ENCODE data around the gene NBAS. TPM values are rescaled to one million over a fixed set of nuclear protein-coding genes. Genes with fewer than 3 reads are reported as not detected.

NBAS gene
- total and polyA plus RNA-seq, 2 donors: 26.0 to 118 TPM

- no peak overlapping the region for H3K27ac ChIP-seq (ENCODE audit: low read depth)
- H3K36me3 ChIP-seq (ENCODE audit: insufficient read depth): peaks cover 9% of the 10 kb centered on the region
- no peaks in the 10 kb centered on the region for H3K4me1 ChIP-seq (ENCODE audit: insufficient read depth)
- WGBS: 89% methylated on average over 2 of the region's 2 CpGs
- DNase-seq (ENCODE audit: extremely low spot score): no peak
- no peak overlapping the region for H3K4me3 ChIP-seq (ENCODE audit: low read depth, low read length)
Observed at GRCh38 chr2:15596350-15596749, 35.2 kb upstream of the NBAS start.

- H3K36me3 ChIP-seq (ENCODE audit: insufficient read depth): peaks cover 7% of the 10 kb centered on the region
- DNase-seq (ENCODE audit: extremely low spot score): no peak
- H3K4me3 ChIP-seq (ENCODE audit: low read depth, low read length): no peak overlapping the region
- no peak overlapping the region for H3K27ac ChIP-seq (ENCODE audit: low read depth)
- H3K4me1 ChIP-seq (ENCODE audit: insufficient read depth): no peaks in the 10 kb centered on the region
- WGBS: 97% methylated on average over 4 of the region's 4 CpGs
Observed at GRCh38 chr2:15595936-15596335, 34.8 kb upstream of the NBAS start.

- 97% methylated on average over 6 of the region's 6 CpGs for WGBS
- Histone ChIP-seq H3K4me1 (ENCODE audit: insufficient read depth) (no peaks in the 10 kb centered on the region), H3K27ac (ENCODE audit: low read depth) (no peak overlapping the region), H3K36me3 (ENCODE audit: insufficient read depth) (peaks cover 7% of the 10 kb centered on the region), H3K4me3 (ENCODE audit: low read depth, low read length) (no peak overlapping the region)
- DNase-seq (ENCODE audit: extremely low spot score): no peak
Observed at GRCh38 chr2:15595342-15595905, 34.3 kb upstream of the NBAS start.

GRCh38 chr2:15594291-15595256, 33.4 kb upstream of the NBAS start:
- Histone ChIP-seq H3K36me3 (ENCODE audit: insufficient read depth) (peaks cover 7% of the 10 kb centered on the region), H3K4me3 (ENCODE audit: low read depth, low read length) (no peak overlapping the region), H3K27ac (ENCODE audit: low read depth) (no peak overlapping the region), H3K4me1 (ENCODE audit: insufficient read depth) (no peaks in the 10 kb centered on the region)
- 63% methylated on average over 5 of the region's 5 CpGs for WGBS
- DNase-seq (ENCODE audit: extremely low spot score): no peak

- no peak overlapping the region for H3K27ac ChIP-seq (ENCODE audit: low read depth)
- peaks cover 7% of the 10 kb centered on the region for H3K36me3 ChIP-seq (ENCODE audit: insufficient read depth)
- no peaks in the 10 kb centered on the region for H3K4me1 ChIP-seq (ENCODE audit: insufficient read depth)
- WGBS: 89% methylated on average over 3 of the region's 3 CpGs
- no peak for DNase-seq (ENCODE audit: extremely low spot score)
- no peak overlapping the region for H3K4me3 ChIP-seq (ENCODE audit: low read depth, low read length)
Observed at GRCh38 chr2:15593327-15593705, 32.2 kb upstream of the NBAS start.

- Histone ChIP-seq H3K27ac (ENCODE audit: low read depth) (peak within 1 kb of the TSS; percentile 73), H3K4me1 (ENCODE audit: insufficient read depth) (no peaks in the 10 kb centered on the region), H3K36me3 (ENCODE audit: insufficient read depth) (peaks cover 6% of the 10 kb centered on the region), H3K4me3 (ENCODE audit: low read depth, low read length) (peak within 1 kb of the TSS; percentile 74)
- WGBS: under 1% methylated on average over 68 of the region's 68 CpGs
- DNase-seq (ENCODE audit: extremely low spot score): peak; percentile 50
Observed at GRCh38 chr2:15591692-15592463, 30.7 kb upstream of the NBAS start, which contains the start of gene DDX1. TSS of gene DDX1 (plus strand) at chr2:15591868. CDS start at chr2:15591934, 66 bp downstream.

GRCh38 chr2:15591373-15591691, 30.2 kb upstream of the NBAS start:
- no peak for DNase-seq (ENCODE audit: extremely low spot score)
- Histone ChIP-seq H3K36me3 (ENCODE audit: insufficient read depth) (peaks cover 4% of the 10 kb centered on the region), H3K4me1 (ENCODE audit: insufficient read depth) (no peaks in the 10 kb centered on the region), H3K4me3 (ENCODE audit: low read depth, low read length) (peak overlapping the region; percentile 74), H3K27ac (ENCODE audit: low read depth) (no peak overlapping the region)
- 18% methylated on average over 7 of the region's 7 CpGs for WGBS

GRCh38 chr2:15588329-15588919, 27.3 kb upstream of the NBAS start:
- Histone ChIP-seq H3K27ac (ENCODE audit: low read depth) (no peak overlapping the region), H3K36me3 (ENCODE audit: insufficient read depth) (no peaks in the 10 kb centered on the region), H3K4me1 (ENCODE audit: insufficient read depth) (no peaks in the 10 kb centered on the region), H3K4me3 (ENCODE audit: low read depth, low read length) (no peak overlapping the region)
- DNase-seq (ENCODE audit: extremely low spot score): no peak
- 27% methylated on average over 4 of the region's 4 CpGs for WGBS

- Histone ChIP-seq H3K27ac (ENCODE audit: low read depth) (no peak overlapping the region), H3K4me1 (ENCODE audit: insufficient read depth) (no peaks in the 10 kb centered on the region), H3K4me3 (ENCODE audit: low read depth, low read length) (no peak overlapping the region), H3K36me3 (ENCODE audit: insufficient read depth) (no peaks in the 10 kb centered on the region)
- no peak for DNase-seq (ENCODE audit: extremely low spot score)
- WGBS: 83% methylated on average over 2 of the region's 2 CpGs
Observed at GRCh38 chr2:15584767-15585469, 23.8 kb upstream of the NBAS start.

GRCh38 chr2:15584316-15584715, 23.2 kb upstream of the NBAS start:
- Histone ChIP-seq H3K4me3 (ENCODE audit: low read depth, low read length) (no peak overlapping the region), H3K36me3 (ENCODE audit: insufficient read depth) (no peaks in the 10 kb centered on the region)
- no peak for DNase-seq (ENCODE audit: extremely low spot score)

GRCh38 chr2:15583826-15584225, 22.7 kb upstream of the NBAS start:
- Histone ChIP-seq H3K36me3 (ENCODE audit: insufficient read depth) (no peaks in the 10 kb centered on the region), H3K4me3 (ENCODE audit: low read depth, low read length) (no peak overlapping the region), H3K27ac (ENCODE audit: low read depth) (no peak overlapping the region), H3K4me1 (ENCODE audit: insufficient read depth) (no peaks in the 10 kb centered on the region)
- no peak for DNase-seq (ENCODE audit: extremely low spot score)
- 73% methylated on average over 1 of the region's 1 CpG for WGBS

More at GRCh38 chr2:15584316-15584715, 23.2 kb upstream of the NBAS start:
- no peaks in the 10 kb centered on the region for H3K4me1 ChIP-seq (ENCODE audit: insufficient read depth)
- H3K27ac ChIP-seq (ENCODE audit: low read depth): no peak overlapping the region

GRCh38 chr2:15582710-15583357, 21.7 kb upstream of the NBAS start:
- H3K4me1 ChIP-seq (ENCODE audit: insufficient read depth): no peaks in the 10 kb centered on the region
- no peak overlapping the region for H3K27ac ChIP-seq (ENCODE audit: low read depth)
- no peaks in the 10 kb centered on the region for H3K36me3 ChIP-seq (ENCODE audit: insufficient read depth)
- DNase-seq (ENCODE audit: extremely low spot score): no peak
- WGBS: 61% methylated on average over 15 of the region's 15 CpGs
- H3K4me3 ChIP-seq (ENCODE audit: low read depth, low read length): no peak overlapping the region

Measured in urinary bladder (tissue), 4 donors.